ENCODE measurements around the gene AGBL5. TPM values are rescaled to one million over a fixed set of nuclear protein-coding genes. Genes with fewer than 3 reads are reported as not detected.
"Not testable (repeated sequence)": the region's sequence is repeated elsewhere in the genome, so short reads cannot be mapped to it uniquely, and the experiment has no call there.

AGBL5 gene
- polyA plus RNA-seq, 1 donor = 18.8 TPM

DNA sequence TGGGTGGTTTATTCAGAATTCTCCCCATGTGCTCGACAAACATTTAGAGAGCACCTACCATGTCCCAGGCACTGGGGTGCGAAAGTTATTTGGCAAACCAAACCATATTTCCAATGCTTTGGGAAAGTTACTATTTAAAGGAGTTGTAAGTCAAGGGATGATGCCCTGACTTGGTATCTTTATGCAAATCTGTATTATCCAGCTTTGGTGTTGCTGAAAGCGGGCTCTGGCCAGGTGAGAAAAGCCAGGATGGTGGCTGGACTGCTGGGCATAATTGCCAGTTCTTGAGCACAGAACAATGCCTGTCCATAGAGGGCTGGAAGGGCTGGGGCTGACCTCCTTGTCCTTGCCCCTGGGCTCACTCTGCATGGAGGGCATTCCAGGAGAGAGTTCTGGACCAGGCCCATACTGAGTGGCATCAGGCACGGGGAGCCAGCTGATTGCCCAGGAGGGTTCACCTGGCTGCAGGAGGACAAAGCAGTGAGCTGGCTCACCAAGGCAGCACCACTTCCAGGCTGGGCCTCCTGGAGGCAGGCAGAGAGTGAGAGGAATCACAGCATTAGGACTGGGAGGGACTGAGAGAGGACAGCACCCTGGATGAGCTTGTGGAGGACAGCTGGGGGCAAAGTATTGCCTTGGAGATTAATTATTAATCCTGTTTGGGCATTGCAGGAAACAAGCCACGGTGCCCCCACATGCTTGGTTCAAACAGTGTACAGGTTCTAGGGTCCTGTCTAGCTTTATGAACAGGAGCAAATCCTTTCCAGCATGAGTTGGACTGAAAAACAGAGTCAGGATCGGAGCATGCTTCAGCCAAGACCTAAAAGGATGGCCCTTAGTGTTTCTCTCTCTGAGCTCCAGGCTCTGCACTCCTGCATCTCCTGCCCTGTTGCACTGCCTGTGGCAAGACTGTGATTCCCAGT is 42.2 kb downstream of the AGBL5 start:
- no peak for DNase-seq

GRCh38 chr2:27094353-27094984 is 43.0 kb downstream of the AGBL5 start:
- no peak for DNase-seq

- DNase-seq = no peak
Measured at GRCh38 chr2:27095427-27095744, 43.9 kb downstream of the AGBL5 start.

- peak; percentile 74 for DNase-seq
Measured at GRCh38 chr2:27095745-27096651, 44.5 kb downstream of the AGBL5 start.

DNA sequence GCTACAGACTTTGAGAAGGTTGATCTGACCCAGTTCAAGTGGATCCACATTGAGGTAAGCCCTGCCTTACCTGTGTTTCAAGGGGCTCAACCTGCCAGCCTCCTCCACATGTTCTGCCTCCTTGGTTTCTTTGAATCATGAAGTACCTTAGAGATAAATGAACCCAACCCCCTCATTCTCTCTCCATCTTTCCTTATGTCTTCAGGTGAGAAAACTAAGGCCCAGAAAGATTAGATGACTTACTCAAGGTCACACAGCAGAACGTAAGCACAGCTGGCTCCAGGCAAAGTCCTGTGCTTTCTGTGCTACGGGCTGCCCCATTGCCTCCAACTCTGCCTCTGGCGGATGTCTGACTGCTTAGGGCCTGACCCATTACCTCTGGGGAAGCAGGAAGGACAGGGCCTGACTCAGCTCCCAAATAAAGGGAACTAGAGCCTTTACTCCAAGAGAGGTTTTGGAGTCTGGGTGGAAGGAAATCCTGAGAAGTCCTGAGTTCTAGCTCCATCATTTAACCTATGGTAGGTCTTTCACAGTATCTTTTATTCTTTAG is 45.4 kb downstream of the AGBL5 start:
- DNase-seq = no peak

GRCh38 chr2:27097341-27097740 is 45.9 kb downstream of the AGBL5 start:
- DNase-seq = no peak

GRCh38 chr2:27099334-27099955 is 48.0 kb downstream of the AGBL5 start:
- no peak for DNase-seq

- DNase-seq = no peak
Measured at GRCh38 chr2:27100036-27100435, 48.6 kb downstream of the AGBL5 start.

DNA sequence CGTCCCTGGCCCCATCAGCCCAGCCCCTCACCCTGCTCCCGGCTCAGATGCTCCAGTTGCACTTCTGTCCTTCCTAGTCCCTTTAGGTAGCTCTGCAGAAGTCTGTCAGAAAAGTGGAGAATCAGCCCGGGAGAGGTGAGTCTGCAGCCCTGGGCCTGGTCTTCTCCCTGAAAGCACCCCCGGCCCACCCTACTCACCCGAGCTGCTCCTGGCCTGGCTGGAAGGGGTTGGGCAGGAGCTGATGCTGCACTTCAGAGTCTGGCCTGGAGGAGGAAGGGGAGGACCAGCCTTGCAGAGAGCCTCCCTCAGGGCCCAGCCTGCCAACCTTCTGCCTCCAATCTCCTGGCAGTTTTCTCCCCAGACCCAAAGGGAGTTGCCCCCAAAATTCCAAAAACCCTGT is 50.9 kb downstream of the AGBL5 start:
- DNase-seq = no peak

DNA sequence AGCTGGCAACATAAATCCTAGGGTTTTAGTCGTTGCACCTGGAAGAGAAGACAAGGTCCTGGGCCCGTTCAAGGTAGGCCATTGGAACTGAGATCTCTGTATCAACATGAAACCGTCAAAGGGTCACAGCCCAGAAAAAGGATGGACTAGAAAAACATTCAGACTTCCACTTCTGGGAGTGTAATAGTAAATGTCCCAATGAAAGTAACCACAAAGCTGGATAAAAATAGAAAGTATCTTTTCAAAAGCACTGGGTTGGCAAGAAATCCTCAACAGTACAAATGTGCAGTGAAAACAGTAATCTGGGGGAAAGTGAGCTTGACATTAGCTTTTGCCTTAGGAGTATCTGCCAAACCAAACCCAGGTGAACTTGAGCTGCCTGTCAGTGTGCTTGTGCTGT is 54.5 kb downstream of the AGBL5 start:
- DNase-seq = no peak

DNA sequence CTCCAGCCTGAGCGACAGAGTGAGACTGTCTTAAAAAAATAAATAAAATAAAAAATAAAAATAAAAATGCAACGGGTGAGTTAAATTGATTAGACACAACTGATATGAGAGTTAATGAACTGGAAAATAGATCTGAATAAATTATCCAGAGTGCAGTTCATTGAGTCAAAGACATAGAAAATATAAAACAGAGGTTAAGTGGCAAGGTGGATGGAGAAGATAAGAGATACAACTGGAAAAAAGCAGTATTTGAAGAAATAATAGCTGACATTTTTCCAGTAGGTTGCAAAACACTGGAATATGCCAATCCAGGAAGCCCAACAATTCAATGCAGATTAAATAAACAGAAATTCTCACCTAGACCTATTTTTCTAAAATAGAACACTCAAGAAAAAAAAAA is 56.8 kb downstream of the AGBL5 start:
- DNase-seq = no peak

- no peak for DNase-seq
Measured at GRCh38 chr2:27109083-27109482, 57.6 kb downstream of the AGBL5 start.

GRCh38 chr2:27110603-27111352 is 59.3 kb downstream of the AGBL5 start:
- DNase-seq = not testable (repeated sequence)

GRCh38 chr2:27111392-27112078 is 60.1 kb downstream of the AGBL5 start:
- DNase-seq = not testable (repeated sequence)

- DNase-seq = no peak
Measured at GRCh38 chr2:27115519-27115918, 64.1 kb downstream of the AGBL5 start.

DNA sequence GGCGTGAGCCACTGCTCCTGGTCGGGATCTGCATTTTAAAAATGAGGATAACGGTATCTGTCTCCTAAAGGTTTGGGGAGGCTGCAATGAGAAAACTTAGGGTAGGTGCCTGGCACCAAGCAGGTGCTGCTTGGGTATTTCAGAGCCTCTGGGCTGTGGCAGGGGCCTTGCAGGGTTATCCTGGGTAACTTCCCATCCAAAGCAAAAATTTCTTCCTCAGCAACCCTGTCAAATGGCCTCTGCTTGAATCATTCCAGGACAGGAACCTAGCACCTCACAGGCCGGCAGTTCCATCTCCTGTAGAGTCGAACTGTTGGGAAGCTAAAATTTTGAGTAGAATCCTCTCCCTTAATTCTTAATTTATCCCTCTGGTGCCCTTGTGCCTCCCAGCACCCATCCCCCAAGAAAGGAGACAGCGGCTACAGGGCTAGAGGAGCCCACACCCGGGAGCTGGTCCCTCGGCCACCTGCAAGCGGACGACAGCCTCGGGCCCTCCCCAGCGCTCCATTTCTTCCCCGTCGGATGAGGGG is 66.6 kb downstream of the AGBL5 start:
- DNase-seq = no peak

DNA sequence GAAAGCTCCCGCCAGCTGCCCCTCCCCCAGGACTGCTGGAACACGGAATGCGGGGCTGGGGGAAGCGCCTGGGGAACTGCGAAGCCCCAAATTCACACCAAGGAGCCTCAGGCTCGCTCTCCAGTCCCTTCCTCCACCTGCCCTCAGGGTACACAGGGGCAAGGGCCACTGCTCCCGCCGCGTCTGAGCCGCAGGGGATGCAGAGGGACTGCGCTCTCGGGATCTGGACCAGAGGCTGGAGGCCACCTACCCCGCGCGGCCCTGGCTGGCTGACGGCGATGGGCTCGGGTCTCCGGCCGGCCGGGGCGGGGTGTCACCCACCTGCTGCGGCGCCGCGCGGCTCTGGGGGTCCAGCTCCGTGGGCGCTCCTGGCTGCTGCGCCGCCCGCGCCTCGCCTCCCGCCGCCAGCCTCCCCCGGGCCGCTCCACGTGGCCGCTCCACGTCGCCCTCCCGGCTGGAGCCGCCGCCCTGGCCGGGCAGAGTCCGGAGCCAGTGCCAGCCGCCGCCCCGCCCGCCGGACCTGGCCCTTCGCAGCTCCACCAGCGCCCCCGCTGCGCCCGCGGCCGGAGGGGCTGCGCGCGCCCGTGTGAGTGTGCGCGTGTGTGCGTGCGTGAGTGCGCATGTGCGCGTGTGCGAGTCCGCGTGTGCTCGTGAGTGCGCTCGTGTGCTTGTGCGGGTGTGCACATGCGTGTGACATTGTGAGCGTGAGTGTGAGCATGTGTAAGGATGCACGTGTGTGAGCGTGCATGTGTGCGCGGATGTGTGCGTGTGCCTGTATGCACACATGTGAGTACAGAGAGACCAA is 67.3 kb downstream of the AGBL5 start, which contains the start of gene CGREF1:
Gene CGREF1 (minus strand): TSS at position 604 of the 805 bp plus-strand sequence. CDS start 14,762 bp downstream, outside the sequence.
- no peak for DNase-seq

DNA sequence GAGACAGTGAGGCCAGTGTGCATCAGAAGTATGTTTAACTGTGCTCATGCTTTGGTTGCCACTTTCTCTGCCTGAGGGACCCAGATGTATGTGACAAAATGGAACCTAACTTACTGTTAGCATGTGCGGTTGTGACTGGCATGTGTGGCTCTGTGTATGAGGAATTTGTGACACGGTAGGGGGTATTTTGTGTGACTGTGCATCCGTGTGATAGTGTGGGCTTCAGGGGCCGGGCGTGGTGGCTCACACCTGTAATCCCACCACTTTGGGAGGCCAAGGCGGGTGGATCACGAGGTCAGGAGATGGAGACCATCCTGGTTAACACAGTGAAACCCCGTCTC is 67.8 kb downstream of the AGBL5 start:
- not testable (repeated sequence) for DNase-seq

All from hindlimb muscle (tissue), 1 donor.